ENCODE data around the gene CDC42. TPM values are rescaled to one million over a fixed set of nuclear protein-coding genes. Genes with fewer than 3 reads are reported as not detected.

CDC42 gene
- total and polyA plus RNA-seq, 2 of the 13 experiments (the other 11 are each of a cell fraction or from before 2014, with no cell fraction given): 138 to 237 TPM

DNA sequence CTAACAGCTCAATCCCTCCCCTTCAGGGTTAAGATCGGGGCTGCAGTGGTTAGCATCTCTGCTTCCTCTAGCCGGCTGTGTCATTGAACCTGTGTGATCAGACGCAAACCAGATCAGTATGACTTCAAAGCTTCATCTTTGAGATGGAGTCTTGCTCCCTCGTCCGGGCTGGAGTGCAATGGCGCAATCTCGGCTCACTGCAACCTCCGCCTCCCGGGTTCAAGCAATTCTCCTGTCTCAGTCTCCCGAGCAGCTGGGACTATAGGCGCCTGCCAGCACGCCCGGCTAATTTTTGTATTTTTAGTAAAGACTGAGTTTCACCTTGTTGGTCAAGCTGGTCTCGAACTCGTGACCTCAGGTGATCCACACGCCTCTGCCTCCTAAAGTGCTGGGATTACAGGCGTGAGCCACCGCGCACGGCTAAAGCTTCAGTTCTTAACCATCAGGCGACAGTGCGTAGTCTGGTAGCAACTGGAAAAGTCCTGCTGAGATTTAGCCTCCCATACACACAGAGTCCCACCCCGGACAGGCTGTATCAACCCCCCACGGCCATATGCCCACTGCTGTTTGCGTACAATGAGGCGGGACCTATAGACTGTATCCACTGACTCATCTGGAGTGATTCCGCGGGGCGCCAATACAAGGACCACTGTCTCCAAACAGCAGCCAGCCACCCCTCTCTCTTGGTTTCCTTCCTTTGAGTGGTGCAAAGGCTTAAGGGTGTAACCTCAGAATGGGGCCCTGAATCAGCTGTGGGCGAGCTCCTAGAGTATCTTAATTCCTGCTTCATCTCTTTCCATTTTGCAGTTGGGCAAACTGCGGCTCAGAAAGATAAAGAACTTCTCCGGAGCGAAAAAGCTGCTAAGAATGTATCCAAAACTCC, 27.8 kb upstream of the CDC42 start (continued):
- TF ChIP-seq MYC (CRISPR knock-in tag; IDR thresholded peaks at IDR 0.05; ENCODE audit: borderline replicate concordance): 0 out of 2 replicates have a peak, but pooled peaks have one; percentile 1
- peak; percentile 59; the same call in 1 of the 2 replicates for TF ChIP-seq SMYD3 (CRISPR knock-in tag; IDR thresholded peaks at IDR 0.05)
- TF ChIP-seq EHMT2 (IDR thresholded peaks at IDR 0.05; ENCODE audit: borderline replicate concordance, low read depth, low read length): peak; percentile 53; the same call in 1 of the 2 replicates
- 0 out of 2 replicates have a peak, but pooled peaks have one; percentile 27 for TF ChIP-seq SNAPC2 (CRISPR knock-in tag; IDR thresholded peaks at IDR 0.05)
- no peak for TF ChIP-seq STAG1 (CRISPR knock-in tag; IDR thresholded peaks at IDR 0.05)
- TF ChIP-seq, protein P1, sequence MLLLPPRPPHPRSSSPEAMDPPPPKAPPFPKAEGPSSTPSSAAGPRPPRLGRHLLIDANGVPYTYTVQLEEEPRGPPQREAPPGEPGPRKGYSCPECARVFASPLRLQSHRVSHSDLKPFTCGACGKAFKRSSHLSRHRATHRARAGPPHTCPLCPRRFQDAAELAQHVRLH (CRISPR knock-in tag; IDR thresholded peaks at IDR 0.05; ENCODE audit: borderline replicate concordance, low read depth): 0 out of 2 replicates have a peak, but pooled peaks have one; percentile 6
- TF ChIP-seq CCDC6 (CRISPR knock-in tag; IDR thresholded peaks at IDR 0.05): no peak
- peak; percentile 62 for TF ChIP-seq ZMYM3 (CRISPR knock-in tag; IDR thresholded peaks at IDR 0.05)
- peak; percentile 3; the same call in 1 of the 2 replicates for TF ChIP-seq MED1 (CRISPR knock-in tag; IDR thresholded peaks at IDR 0.05)
- TF ChIP-seq CEBPB (IDR thresholded peaks at IDR 0.05; ENCODE audit: borderline replicate concordance, low read depth, low read length): peak; percentile 26; the same call in 1 of the 2 replicates
- no peak; the same call in 1 of the 2 replicates for TF ChIP-seq KDM5B (CRISPR knock-in tag; IDR thresholded peaks at IDR 0.05; ENCODE audit: borderline replicate concordance)
- TF ChIP-seq TBX3 (IDR thresholded peaks at IDR 0.05; ENCODE audit: borderline replicate concordance): no peak
- TF ChIP-seq ZNF138 (CRISPR knock-in tag; IDR thresholded peaks at IDR 0.05; ENCODE audit: low read depth): peak; percentile 49; the same call in 1 of the 2 replicates
- no peak for TF ChIP-seq TSC22D2 (CRISPR knock-in tag; IDR thresholded peaks at IDR 0.05; ENCODE audit: borderline replicate concordance)
- peak; percentile 11 for TF ChIP-seq TEAD3 (CRISPR knock-in tag; optimal IDR thresholded peaks at IDR 0.05; ENCODE audit: borderline replicate concordance)
- TF ChIP-seq ZNF792 (CRISPR knock-in tag; IDR thresholded peaks at IDR 0.05): no peak
- TF ChIP-seq, protein P2, sequence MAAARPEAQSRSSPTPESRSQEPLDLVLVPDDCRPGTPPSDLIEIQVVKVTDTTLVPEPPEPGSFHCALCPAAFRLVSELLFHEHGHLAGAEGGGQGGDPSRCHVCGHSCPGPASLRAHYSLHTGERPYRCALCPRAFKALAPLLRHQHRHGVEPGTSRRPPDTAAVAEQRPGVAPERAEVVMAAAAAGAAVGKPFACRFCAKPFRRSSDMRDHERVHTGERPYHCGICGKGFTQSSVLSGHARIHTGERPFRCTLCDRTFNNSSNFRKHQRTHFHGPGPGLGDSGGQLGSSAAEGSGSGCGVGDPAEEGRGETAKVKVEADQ (CRISPR knock-in tag; IDR thresholded peaks at IDR 0.05; ENCODE audit: borderline replicate concordance): no peak
- TF ChIP-seq, protein P3, sequence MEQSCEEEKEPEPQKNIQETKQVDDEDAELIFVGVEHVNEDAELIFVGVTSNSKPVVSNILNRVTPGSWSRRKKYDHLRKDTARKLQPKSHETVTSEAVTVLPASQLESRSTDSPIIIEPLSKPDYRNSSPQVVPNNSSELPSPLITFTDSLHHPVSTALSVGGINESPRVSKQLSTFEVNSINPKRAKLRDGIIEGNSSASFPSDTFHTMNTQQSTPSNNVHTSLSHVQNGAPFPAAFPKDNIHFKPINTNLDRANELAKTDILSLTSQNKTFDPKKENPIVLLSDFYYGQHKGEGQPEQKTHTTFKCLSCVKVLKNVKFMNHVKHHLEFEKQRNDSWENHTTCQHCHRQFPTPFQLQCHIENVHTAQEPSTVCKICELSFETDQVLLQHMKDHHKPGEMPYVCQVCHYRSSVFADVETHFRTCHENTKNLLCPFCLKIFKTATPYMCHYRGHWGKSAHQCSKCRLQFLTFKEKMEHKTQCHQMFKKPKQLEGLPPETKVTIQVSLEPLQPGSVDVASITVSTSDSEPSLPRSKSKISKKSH (CRISPR knock-in tag; IDR thresholded peaks at IDR 0.05; ENCODE audit: borderline replicate concordance): peak; percentile 56; the same call in 1 of the 2 replicates
- TF ChIP-seq, protein P4, sequence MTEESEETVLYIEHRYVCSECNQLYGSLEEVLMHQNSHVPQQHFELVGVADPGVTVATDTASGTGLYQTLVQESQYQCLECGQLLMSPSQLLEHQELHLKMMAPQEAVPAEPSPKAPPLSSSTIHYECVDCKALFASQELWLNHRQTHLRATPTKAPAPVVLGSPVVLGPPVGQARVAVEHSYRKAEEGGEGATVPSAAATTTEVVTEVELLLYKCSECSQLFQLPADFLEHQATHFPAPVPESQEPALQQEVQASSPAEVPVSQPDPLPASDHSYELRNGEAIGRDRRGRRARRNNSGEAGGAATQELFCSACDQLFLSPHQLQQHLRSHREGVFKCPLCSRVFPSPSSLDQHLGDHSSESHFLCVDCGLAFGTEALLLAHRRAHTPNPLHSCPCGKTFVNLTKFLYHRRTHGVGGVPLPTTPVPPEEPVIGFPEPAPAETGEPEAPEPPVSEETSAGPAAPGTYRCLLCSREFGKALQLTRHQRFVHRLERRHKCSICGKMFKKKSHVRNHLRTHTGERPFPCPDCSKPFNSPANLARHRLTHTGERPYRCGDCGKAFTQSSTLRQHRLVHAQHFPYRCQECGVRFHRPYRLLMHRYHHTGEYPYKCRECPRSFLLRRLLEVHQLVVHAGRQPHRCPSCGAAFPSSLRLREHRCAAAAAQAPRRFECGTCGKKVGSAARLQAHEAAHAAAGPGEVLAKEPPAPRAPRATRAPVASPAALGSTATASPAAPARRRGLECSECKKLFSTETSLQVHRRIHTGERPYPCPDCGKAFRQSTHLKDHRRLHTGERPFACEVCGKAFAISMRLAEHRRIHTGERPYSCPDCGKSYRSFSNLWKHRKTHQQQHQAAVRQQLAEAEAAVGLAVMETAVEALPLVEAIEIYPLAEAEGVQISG (CRISPR knock-in tag; IDR thresholded peaks at IDR 0.05): peak; percentile 75
- peak; percentile 70 for TF ChIP-seq ZNF652 (CRISPR knock-in tag; IDR thresholded peaks at IDR 0.05; ENCODE audit: borderline replicate concordance, low read depth)
- no peak for TF ChIP-seq ZNF337 (CRISPR knock-in tag; IDR thresholded peaks at IDR 0.05; ENCODE audit: borderline replicate concordance, low read depth)
- peak; percentile 18; the same call in 1 of the 2 replicates for TF ChIP-seq ZNF557 (CRISPR knock-in tag; IDR thresholded peaks at IDR 0.05)
- TF ChIP-seq ARNTL (CRISPR knock-in tag; IDR thresholded peaks at IDR 0.05): 0 out of 2 replicates have a peak, but pooled peaks have one; percentile 16
- no peak for TF ChIP-seq TAF1 (CRISPR knock-in tag; IDR thresholded peaks at IDR 0.05)
- TF ChIP-seq ZNF143 (CRISPR knock-in tag; IDR thresholded peaks at IDR 0.05): no peak

Measured in HepG2 (cell line).